Stimulated activated CD8-positive, alpha-beta memory T cell treated with anti-CD3 and anti-CD28 coated beads, Interleukin-15, amount 100 ng/mL, for 48 hours (primary cell): ENCODE results near the gene NPEPL1.
"Not testable (repeated sequence)": the region's sequence is repeated elsewhere in the genome, so short reads cannot be mapped to it uniquely, and the experiment has no call there.

Experiments
- DNase-seq, 2 donors: peaks; one replicate each; pipeline ENCODE4 v3.0.0-alpha.2; 2020; ENCODE audit warnings: low read depth in 2 of 2

Gene NPEPL1

DNA sequence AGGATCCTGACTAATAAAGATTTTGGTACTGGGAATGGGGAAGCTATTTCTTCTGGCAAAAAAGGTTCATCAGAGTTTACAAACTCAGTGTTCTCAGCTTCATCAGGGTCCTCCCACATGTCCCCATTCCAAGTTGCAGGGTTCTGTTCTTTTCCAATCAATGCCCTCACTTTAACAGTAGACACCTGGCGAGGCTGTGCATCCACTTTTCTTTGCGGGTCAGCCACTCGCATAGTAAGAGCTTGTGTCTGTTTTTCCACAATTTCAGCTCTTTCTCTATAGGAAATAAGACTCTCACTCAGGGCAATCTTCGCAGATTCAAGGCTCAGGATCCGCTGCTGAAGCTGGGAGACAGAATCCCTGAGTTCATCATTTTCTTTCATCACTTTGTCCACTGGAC lies 65.0 kb downstream of the NPEPL1 start:
- not testable (repeated sequence) for DNase-seq

GRCh38 chr20:58759947-58760346 lies 67.3 kb downstream of the NPEPL1 start:
- DNase-seq: no peak

DNA sequence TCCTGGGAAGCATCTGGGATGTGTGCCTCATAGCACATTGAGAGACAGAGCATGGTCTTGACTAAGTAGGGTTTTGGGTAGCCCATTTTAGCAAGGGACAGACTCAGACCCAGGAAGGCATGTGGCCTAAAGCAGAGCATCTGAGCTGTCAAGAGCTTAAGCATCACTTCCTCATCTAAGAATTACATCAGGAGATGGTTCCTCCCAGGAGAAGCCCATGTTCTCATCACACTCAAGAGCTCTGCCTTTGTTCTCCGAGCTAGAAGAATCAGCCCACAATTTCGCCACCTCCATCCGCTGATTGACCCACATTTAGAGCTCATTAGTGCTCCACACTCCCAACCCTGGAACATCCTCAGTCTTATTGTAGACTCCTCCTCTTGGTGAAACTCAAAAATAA lies 68.3 kb downstream of the NPEPL1 start:
- DNase-seq: no peak

DNA sequence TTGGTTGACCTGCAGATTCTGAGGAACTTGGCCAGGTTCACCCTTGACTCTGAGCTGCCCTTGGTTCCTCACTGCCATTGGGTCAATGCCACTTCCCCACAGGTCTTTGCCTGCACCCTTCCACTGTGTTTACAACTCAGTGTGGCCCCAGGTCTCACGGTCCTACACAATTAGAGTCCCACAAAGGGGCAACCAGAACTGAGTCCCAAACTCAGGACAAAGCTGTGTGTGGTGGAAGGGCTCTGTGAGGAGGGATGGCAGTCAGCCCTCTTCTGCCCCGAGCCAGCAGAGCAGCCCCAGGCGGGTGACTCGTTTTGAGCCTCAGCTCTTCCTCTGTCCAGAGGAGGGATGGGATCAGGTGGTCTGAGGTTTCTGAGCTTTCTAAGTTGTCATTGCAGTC lies 69.5 kb downstream of the NPEPL1 start:
- DNase-seq: no peak

- DNase-seq: no peak
Observed at GRCh38 chr20:58763076-58763475, 70.5 kb downstream of the NPEPL1 start.
